Nephron progenitor cell (in vitro differentiated cells): Measurements from ENCODE around the gene HSD3B1.

ENCODE experiments used
- DNase-seq: peaks from one replicate; pipeline ENCODE4 v3.0.0; 2021
- H3K27ac Mint-ChIP-seq: 2 replicates; pipeline ENCODE4 v1.8.0; 2021; ENCODE audit warnings: mild to moderate bottlenecking, moderate library complexity, mixed read lengths
- H3K27me3 Mint-ChIP-seq: 2 replicates; pipeline ENCODE4 v1.8.0; 2021; ENCODE audit warnings: mild to moderate bottlenecking, low read depth, mixed read lengths; ENCODE audit not compliant: poor library complexity
- H3K36me3 Mint-ChIP-seq: 2 replicates; pipeline ENCODE4 v1.8.0; 2021; ENCODE audit warnings: low read depth, mixed read lengths
- H3K4me1 Mint-ChIP-seq: 2 replicates; pipeline ENCODE4 v1.8.0; 2021; ENCODE audit warnings: mixed read lengths
- H3K4me3 Mint-ChIP-seq: 2 replicates; pipeline ENCODE4 v1.8.0; 2021; ENCODE audit warnings: mild to moderate bottlenecking, moderate library complexity, mixed read lengths
- H3K9me3 Mint-ChIP-seq: 2 replicates; pipeline ENCODE4 v1.8.0; 2021; ENCODE audit warnings: mild to moderate bottlenecking, moderate library complexity, mixed read lengths
- CTCF ChIP-seq: fragments of 200-600 bp; sonication (generic); IDR thresholded peaks from 2 replicates; pipeline ENCODE4 v1.5.0; 2021; ENCODE audit warnings: antibody characterized with exemption

HSD3B1 gene

DNA sequence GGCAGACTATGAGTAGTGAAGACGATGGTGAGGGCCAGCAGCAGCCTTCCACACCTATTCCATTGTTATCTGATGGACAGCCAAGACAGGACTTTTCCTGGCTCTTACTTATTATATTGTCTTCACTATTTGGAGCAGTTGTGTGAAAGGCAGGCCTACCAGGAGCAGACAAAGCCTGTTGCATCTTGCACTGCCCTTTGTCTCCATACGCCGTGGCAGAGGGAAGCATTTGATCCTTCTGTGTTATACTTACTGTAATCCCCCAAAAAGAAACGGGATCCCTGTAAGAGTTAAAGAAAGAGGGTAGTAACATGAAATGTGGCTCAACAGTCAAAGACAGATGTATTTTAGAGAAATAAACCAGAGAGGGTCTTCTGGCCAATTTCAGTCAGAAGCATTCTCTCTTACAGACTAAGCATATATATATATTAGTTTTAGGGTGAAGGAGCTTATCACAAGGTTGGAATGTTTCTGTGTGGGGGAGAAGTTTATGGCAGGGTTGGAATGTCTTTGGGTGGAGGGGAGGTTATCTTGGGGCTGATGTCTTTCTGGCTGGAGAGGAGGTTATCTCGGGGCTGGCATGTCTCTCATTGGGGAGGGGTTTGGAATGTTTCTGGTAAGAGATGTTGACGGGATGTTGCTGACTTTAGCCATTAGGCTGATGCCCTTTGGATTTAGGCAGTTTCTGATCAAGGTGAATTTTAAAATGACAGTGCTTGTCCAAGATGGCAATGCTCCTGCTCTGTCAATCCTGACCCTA, 23.4 kb upstream of the HSD3B1 start:
- DNase-seq: no peak
- Mint-ChIP-seq H3K27ac (no peak overlapping the region), H3K9me3 (no peaks in the 10 kb centered on the region), H3K4me1 (peaks cover 14% of the 10 kb centered on the region), H3K27me3 (peaks cover 7% of the 10 kb centered on the region), H3K36me3 (no peaks in the 10 kb centered on the region), H3K4me3 (no peak overlapping the region)
- no peak for TF ChIP-seq CTCF

GRCh38 chr1:119485201-119485600, 21.8 kb upstream of the HSD3B1 start:
- peaks cover 3% of the 10 kb centered on the region for H3K27me3 Mint-ChIP-seq
- no peaks in the 10 kb centered on the region for H3K36me3 Mint-ChIP-seq
- H3K4me3 Mint-ChIP-seq: no peak overlapping the region
- TF ChIP-seq CTCF: no peak
- DNase-seq: no peak
- H3K4me1 Mint-ChIP-seq: peaks cover 14% of the 10 kb centered on the region
- no peaks in the 10 kb centered on the region for H3K9me3 Mint-ChIP-seq
- H3K27ac Mint-ChIP-seq: no peak overlapping the region

DNA sequence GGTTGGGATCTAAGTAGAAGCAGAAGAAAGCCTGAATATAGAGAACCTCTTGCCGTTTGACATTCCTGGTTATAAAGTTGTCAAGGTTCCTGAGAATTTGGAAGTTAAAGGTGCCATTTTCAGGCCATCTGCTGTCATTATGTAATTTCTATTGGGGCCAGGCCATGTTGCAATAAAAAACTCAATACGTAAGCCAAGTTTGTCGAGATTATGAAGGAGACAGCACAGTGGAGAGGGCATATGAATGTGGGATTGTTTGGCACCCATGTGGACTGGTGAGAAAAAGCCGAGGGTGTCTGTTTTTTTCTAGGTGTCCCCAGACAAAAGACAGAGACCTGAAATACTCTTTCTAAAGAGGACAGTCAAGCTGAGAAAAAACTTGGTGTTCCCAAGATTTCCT, 18.8 kb upstream of the HSD3B1 start:
- Mint-ChIP-seq H3K27me3 (peaks cover 3% of the 10 kb centered on the region), H3K4me3 (no peak overlapping the region), H3K4me1 (peaks cover 9% of the 10 kb centered on the region), H3K27ac (no peak overlapping the region), H3K9me3 (no peaks in the 10 kb centered on the region), H3K36me3 (no peaks in the 10 kb centered on the region)
- no peak for TF ChIP-seq CTCF
- DNase-seq: no peak

GRCh38 chr1:119489201-119489600, 17.8 kb upstream of the HSD3B1 start:
- H3K27ac Mint-ChIP-seq: no peak overlapping the region
- no peaks in the 10 kb centered on the region for H3K36me3 Mint-ChIP-seq

GRCh38 chr1:119490925-119491324, 16.1 kb upstream of the HSD3B1 start:
- peaks cover 3% of the 10 kb centered on the region for H3K27me3 Mint-ChIP-seq
- H3K27ac Mint-ChIP-seq: no peak overlapping the region
- peaks cover 14% of the 10 kb centered on the region for H3K9me3 Mint-ChIP-seq
- TF ChIP-seq CTCF: no peak
- H3K4me3 Mint-ChIP-seq: no peak overlapping the region
- no peak for DNase-seq
- no peaks in the 10 kb centered on the region for H3K4me1 Mint-ChIP-seq
- no peaks in the 10 kb centered on the region for H3K36me3 Mint-ChIP-seq

More at GRCh38 chr1:119489201-119489600, 17.8 kb upstream of the HSD3B1 start:
- no peak overlapping the region for H3K4me3 Mint-ChIP-seq
- no peaks in the 10 kb centered on the region for H3K4me1 Mint-ChIP-seq
- no peak for DNase-seq
- TF ChIP-seq CTCF: no peak
- H3K9me3 Mint-ChIP-seq: peaks cover under 1% of the 10 kb centered on the region
- H3K27me3 Mint-ChIP-seq: peaks cover 3% of the 10 kb centered on the region

- no peak overlapping the region for H3K4me3 Mint-ChIP-seq
Observed at GRCh38 chr1:119492763-119493162, 14.2 kb upstream of the HSD3B1 start.

More at GRCh38 chr1:119492763-119493162, 14.2 kb upstream of the HSD3B1 start:
- peaks cover 3% of the 10 kb centered on the region for H3K27me3 Mint-ChIP-seq
- H3K27ac Mint-ChIP-seq: no peak overlapping the region
- no peak for DNase-seq
- no peaks in the 10 kb centered on the region for H3K36me3 Mint-ChIP-seq
- H3K9me3 Mint-ChIP-seq: peaks cover 31% of the 10 kb centered on the region
- H3K4me1 Mint-ChIP-seq: no peaks in the 10 kb centered on the region
- no peak for TF ChIP-seq CTCF
